Astrocyte (in vitro differentiated cells and primary cell): Measurements from ENCODE around the gene GPRC5D. TPM values are rescaled to one million over a fixed set of nuclear protein-coding genes. Genes with fewer than 3 reads are reported as not detected.

Experiments used
- DNase-seq: peaks from one replicate; pipeline ENCODE4 v3.0.0-alpha.2; 2010; ENCODE audit warnings: low read depth
- FAIRE-seq: peaks from 2 replicates; lab custom pipeline; 2011; peaks lifted over from hg19 to GRCh38; lab: Jason Lieb, UNC
- H2AFZ ChIP-seq: 2 replicates; pipeline ENCODE4 v1.6.0; 2012; ENCODE audit warnings: low read depth, low read length, inconsistent platforms
- H3K27ac ChIP-seq: 2 replicates; pipeline ENCODE4 v1.5.1; 2011; ENCODE audit warnings: low read depth, low read length, inconsistent platforms
- H3K27me3 ChIP-seq: 2 replicates; pipeline ENCODE4 v1.6.0; 2011; ENCODE audit warnings: low read length, inconsistent platforms; ENCODE audit not compliant: insufficient read depth
- H3K36me3 ChIP-seq: 2 replicates; pipeline ENCODE4 v1.5.1; 2011; ENCODE audit warnings: low read length, inconsistent platforms; ENCODE audit not compliant: insufficient read depth
- H3K4me1 ChIP-seq: 2 replicates; pipeline ENCODE4 v1.5.1; 2011; ENCODE audit warnings: low read length, inconsistent platforms; ENCODE audit not compliant: insufficient read depth
- H3K4me2 ChIP-seq: 2 replicates; pipeline ENCODE4 v1.6.0; 2012; ENCODE audit warnings: low read length, inconsistent platforms
- H3K4me3 ChIP-seq: 2 replicates; pipeline ENCODE4 v1.5.1; 2011; ENCODE audit warnings: low read depth, mild to moderate bottlenecking, low read length, inconsistent platforms; ENCODE audit not compliant: insufficient read depth
- H3K79me2 ChIP-seq: 2 replicates; pipeline ENCODE4 v1.6.0; 2012; ENCODE audit warnings: mild to moderate bottlenecking, low read length, inconsistent platforms; ENCODE audit not compliant: insufficient read depth
- H3K9ac ChIP-seq: 2 replicates; pipeline ENCODE4 v1.6.0; 2012; ENCODE audit warnings: mild to moderate bottlenecking, low read length, inconsistent platforms
- H3K9me3 ChIP-seq: 2 replicates; pipeline ENCODE4 v1.5.1; 2012; ENCODE audit warnings: low read depth, mild to moderate bottlenecking, low read length, inconsistent platforms; ENCODE audit not compliant: insufficient read depth
- H4K20me1 ChIP-seq: 2 replicates; pipeline ENCODE4 v1.6.0; 2012; ENCODE audit warnings: low read length, inconsistent platforms; ENCODE audit not compliant: insufficient read depth
- H3K27ac Mint-ChIP-seq: one replicate; pipeline ENCODE4 v1.8.0; 2021; ENCODE audit warnings: mild to moderate bottlenecking, mixed read lengths; ENCODE audit not compliant: unreplicated experiment
- H3K27me3 Mint-ChIP-seq: one replicate; pipeline ENCODE4 v1.8.0; 2021; ENCODE audit warnings: low read depth, mixed read lengths; ENCODE audit not compliant: unreplicated experiment
- H3K36me3 Mint-ChIP-seq: one replicate; pipeline ENCODE4 v1.8.0; 2021; ENCODE audit warnings: low read depth, mixed read lengths; ENCODE audit not compliant: unreplicated experiment
- H3K4me1 Mint-ChIP-seq: one replicate; pipeline ENCODE4 v1.8.0; 2021; ENCODE audit warnings: low read depth, mixed read lengths; ENCODE audit not compliant: unreplicated experiment
- H3K4me3 Mint-ChIP-seq: one replicate; pipeline ENCODE4 v1.8.0; 2021; ENCODE audit warnings: mild to moderate bottlenecking, moderate library complexity, mixed read lengths; ENCODE audit not compliant: unreplicated experiment
- H3K9me3 Mint-ChIP-seq: one replicate; pipeline ENCODE4 v1.8.0; 2021; ENCODE audit warnings: mild to moderate bottlenecking, mixed read lengths; ENCODE audit not compliant: unreplicated experiment
- EZH2 ChIP-seq: IDR thresholded peaks from 2 replicates; pipeline ENCODE4 v1.6.1; 2012; ENCODE audit warnings: mild to moderate bottlenecking, low read length, inconsistent platforms; ENCODE audit not compliant: insufficient read depth
- total RNA-seq: library from RNA; stranded (reverse); gene quantifications from 2 replicates; pipeline ENCODE4 v1.2.1, GENCODE V29; 2021
- TF ChIP-seq, protein P1 (sequence below): IDR thresholded peaks from 2 replicates; pipeline ENCODE4 v1.5.1; 2011; ENCODE audit warnings: low read depth, mild to moderate bottlenecking, inconsistent platforms, low read length, moderate library complexity; ENCODE audit not compliant: insufficient read depth

GPRC5D gene
- total RNA-seq, 1 donor from 2014 or later, result not detected

DNA sequence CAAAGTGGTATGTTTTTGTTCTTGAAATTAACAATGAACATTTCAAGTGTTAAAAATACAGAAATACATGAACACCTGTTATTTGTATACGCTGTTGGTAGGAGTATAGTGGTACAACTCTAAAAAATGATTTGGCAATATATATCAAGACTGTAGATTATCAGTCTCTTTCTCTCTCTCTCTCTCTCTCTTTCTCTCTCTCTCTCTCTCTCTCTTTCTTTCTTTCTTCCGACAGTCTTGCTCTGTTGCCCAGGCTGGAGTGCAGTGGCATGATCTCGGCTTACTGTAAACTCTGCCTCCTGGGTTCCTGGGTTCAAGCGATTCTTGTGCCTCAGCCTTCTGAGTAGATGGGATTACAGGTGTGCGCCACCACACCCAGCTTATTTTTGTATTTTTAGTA, 35.5 kb upstream of the GPRC5D start:
- Histone ChIP-seq H3K27me3 (no peaks in the 10 kb centered on the region), H3K4me2 (no peak overlapping the region), H2AFZ (no peak overlapping the region), H3K9me3 (no peaks in the 10 kb centered on the region), H3K9ac (no peak overlapping the region), H3K27ac (no peak overlapping the region), H3K36me3 (peaks cover 12% of the 10 kb centered on the region), H3K4me3 (no peak overlapping the region), H3K4me1 (no peaks in the 10 kb centered on the region), H3K79me2 (no peaks in the 10 kb centered on the region), H4K20me1 (no peaks in the 10 kb centered on the region)
- no peak overlapping the region for H3K4me3 Mint-ChIP-seq
- no peaks in the 10 kb centered on the region for H3K27me3 Mint-ChIP-seq
- DNase-seq, result no peak
- H3K36me3 Mint-ChIP-seq, result peaks cover 8% of the 10 kb centered on the region
- FAIRE-seq, result no peak
- peaks cover 9% of the 10 kb centered on the region for H3K4me1 Mint-ChIP-seq
- H3K9me3 Mint-ChIP-seq, result no peaks in the 10 kb centered on the region
- TF ChIP-seq, protein P1, sequence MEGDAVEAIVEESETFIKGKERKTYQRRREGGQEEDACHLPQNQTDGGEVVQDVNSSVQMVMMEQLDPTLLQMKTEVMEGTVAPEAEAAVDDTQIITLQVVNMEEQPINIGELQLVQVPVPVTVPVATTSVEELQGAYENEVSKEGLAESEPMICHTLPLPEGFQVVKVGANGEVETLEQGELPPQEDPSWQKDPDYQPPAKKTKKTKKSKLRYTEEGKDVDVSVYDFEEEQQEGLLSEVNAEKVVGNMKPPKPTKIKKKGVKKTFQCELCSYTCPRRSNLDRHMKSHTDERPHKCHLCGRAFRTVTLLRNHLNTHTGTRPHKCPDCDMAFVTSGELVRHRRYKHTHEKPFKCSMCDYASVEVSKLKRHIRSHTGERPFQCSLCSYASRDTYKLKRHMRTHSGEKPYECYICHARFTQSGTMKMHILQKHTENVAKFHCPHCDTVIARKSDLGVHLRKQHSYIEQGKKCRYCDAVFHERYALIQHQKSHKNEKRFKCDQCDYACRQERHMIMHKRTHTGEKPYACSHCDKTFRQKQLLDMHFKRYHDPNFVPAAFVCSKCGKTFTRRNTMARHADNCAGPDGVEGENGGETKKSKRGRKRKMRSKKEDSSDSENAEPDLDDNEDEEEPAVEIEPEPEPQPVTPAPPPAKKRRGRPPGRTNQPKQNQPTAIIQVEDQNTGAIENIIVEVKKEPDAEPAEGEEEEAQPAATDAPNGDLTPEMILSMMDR, result no peak
- no peak for TF ChIP-seq EZH2
- no peak overlapping the region for H3K27ac Mint-ChIP-seq

DNA sequence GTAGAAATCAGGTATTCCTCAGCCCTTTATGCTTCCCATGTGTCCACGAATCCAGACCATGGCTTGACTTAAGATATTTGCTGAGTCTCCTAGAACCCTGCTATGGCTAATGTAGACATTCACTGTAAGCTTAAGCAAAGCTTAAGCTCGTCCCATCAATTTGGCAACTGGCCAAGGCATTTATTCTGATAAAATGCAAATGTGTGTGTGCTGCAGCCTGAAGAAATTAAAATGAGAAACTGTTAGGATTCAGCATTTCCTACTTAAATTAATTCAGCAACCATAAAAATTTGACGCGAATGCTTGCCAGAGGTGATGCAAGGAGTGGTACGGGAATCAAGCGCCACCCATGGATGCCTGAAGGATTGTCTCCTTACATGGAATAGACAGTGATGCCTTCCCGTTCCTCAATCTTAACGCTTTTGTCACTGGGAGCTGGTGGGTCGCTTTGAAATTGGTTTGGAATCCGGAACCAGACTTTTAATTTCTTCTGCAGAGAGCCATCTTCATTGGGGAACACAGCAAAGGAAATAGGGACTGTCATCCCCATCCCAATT, 34.9 kb upstream of the GPRC5D start:
- Histone ChIP-seq H4K20me1 (no peaks in the 10 kb centered on the region), H3K4me2 (no peak overlapping the region), H3K4me3 (no peak overlapping the region), H3K27me3 (no peaks in the 10 kb centered on the region), H2AFZ (no peak overlapping the region), H3K9me3 (no peaks in the 10 kb centered on the region), H3K36me3 (peaks cover 12% of the 10 kb centered on the region), H3K9ac (no peak overlapping the region), H3K27ac (no peak overlapping the region), H3K79me2 (no peaks in the 10 kb centered on the region), H3K4me1 (no peaks in the 10 kb centered on the region)
- no peaks in the 10 kb centered on the region for H3K27me3 Mint-ChIP-seq
- peaks cover 8% of the 10 kb centered on the region for H3K4me1 Mint-ChIP-seq
- no peak for DNase-seq
- no peak for FAIRE-seq
- TF ChIP-seq, protein P1, result no peak
- TF ChIP-seq EZH2, result no peak
- no peak overlapping the region for H3K4me3 Mint-ChIP-seq
- no peak overlapping the region for H3K27ac Mint-ChIP-seq
- H3K36me3 Mint-ChIP-seq, result peaks cover 8% of the 10 kb centered on the region
- H3K9me3 Mint-ChIP-seq, result no peaks in the 10 kb centered on the region

DNA sequence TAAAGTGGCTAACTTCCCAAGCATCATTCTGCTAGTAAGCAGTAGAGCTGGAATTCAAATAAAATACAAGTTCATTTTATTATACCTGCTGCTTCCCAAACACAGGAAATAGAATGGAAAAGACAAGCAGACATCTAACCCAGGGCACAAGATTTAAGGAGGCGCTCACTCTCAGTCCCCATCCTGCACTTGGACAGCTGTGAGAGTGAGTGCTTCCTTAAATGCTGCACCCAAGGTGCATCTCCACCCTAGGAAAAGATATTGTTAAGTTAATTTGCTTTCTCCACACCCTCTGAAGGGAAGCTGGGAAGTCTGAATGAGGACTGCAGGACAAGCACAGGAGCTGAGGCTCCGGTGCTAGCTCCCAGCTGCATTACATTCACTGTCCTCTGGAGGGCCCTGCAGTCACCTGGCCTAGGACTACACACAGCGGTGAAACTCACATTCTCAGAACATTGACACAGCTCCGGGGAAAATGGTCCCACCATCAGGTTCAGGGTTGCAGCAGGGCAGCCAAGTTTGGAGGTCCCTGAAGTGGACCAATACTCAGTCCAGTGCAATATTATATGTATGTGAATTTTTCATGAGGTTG, 33.9 kb upstream of the GPRC5D start:
- Mint-ChIP-seq H3K9me3 (no peaks in the 10 kb centered on the region), H3K27ac (no peak overlapping the region), H3K4me1 (peaks cover 3% of the 10 kb centered on the region), H3K4me3 (no peak overlapping the region), H3K36me3 (peaks cover 8% of the 10 kb centered on the region), H3K27me3 (no peaks in the 10 kb centered on the region)
- Histone ChIP-seq H3K9ac (no peak overlapping the region), H2AFZ (no peak overlapping the region), H3K27me3 (no peaks in the 10 kb centered on the region), H3K79me2 (no peaks in the 10 kb centered on the region), H3K36me3 (peaks cover 12% of the 10 kb centered on the region), H3K9me3 (no peaks in the 10 kb centered on the region), H3K4me3 (no peak overlapping the region), H3K4me2 (no peak overlapping the region), H3K27ac (no peak overlapping the region), H4K20me1 (no peaks in the 10 kb centered on the region), H3K4me1 (no peaks in the 10 kb centered on the region)
- DNase-seq (no peak), FAIRE-seq (no peak)
- TF ChIP-seq, protein P1, result peak; percentile 58
- TF ChIP-seq EZH2, result no peak
